ENCODE results near the gene SLC46A2. TPM values are rescaled to one million over a fixed set of nuclear protein-coding genes. Genes with fewer than 3 reads are reported as not detected.

Gene SLC46A2
- total and polyA plus RNA-seq, 2 of the 8 experiments (the other 6 are each of a cell fraction or from before 2014, with no cell fraction given): 0.03 TPM; not detected in 1

GRCh38 chr9:112866662-112867274, 23.9 kb downstream of the SLC46A2 start:
- H3K14ac ChIP-seq (ENCODE audit: insufficient read length): no peak overlapping the region
- ChIA-PET POLR2A (ENCODE audit: partially characterized antibody) (interaction anchor here (1.6 kb wide), 1 partner anchor 116 kb away, joined by 3 read pairs; the partner anchor contains the start of gene SNX30), CTCF (ENCODE audit: partially characterized antibody) (interaction anchor here (0.6 to 1.6 kb wide), 2 partner anchors 15 to 1245 kb away, joined by 3 to 4 read pairs; no protein-coding TSS in a partner anchor)
- 86% methylated on average over 1 of the region's 1 CpG; no CpG with 5 or more reads in 1 of the 2 experiments for WGBS, 2 experiments (ENCODE audit: extremely low coverage in 1 of 2, insufficient coverage in 1 of 2, insufficient read length in 1 of 2, insufficient replicate concordance in 2 of 2, low coverage in 1 of 2, low lambda C conversion rate in 2 of 2, missing lambda C conversion rate in 1 of 2)
- TF ChIP-seq NANOG (IDR thresholded peaks at IDR 0.05; ENCODE audit: insufficient read depth, low read depth, low read length, poor library complexity, severe bottlenecking): no peak
- TF ChIP-seq KDM5A (IDR thresholded peaks at IDR 0.05; ENCODE audit: low read length): no peak
- no peak for TF ChIP-seq SP2 (IDR thresholded peaks at IDR 0.05; ENCODE audit: low read length)
- peak; percentile 47 for TF ChIP-seq TEAD4 (IDR thresholded peaks at IDR 0.05; ENCODE audit: low read depth, low read length)
- 0 out of 2 replicates have a peak, but pooled peaks have one; percentile 9 for TF ChIP-seq SP1 (IDR thresholded peaks at IDR 0.05; ENCODE audit: low read depth, low read length)
- TF ChIP-seq ATF2 (IDR thresholded peaks at IDR 0.05; ENCODE audit: low read length): peak; percentile 51; the same call in 1 of the 2 replicates
- TF ChIP-seq BRCA1 (IDR thresholded peaks at IDR 0.05; ENCODE audit: low read depth, low read length): peak; percentile 27; the same call in 1 of the 2 replicates
- no peak for TF ChIP-seq TAF1 (IDR thresholded peaks at IDR 0.05; ENCODE audit: low read depth, low read length)
- no peak for TF ChIP-seq JUN (IDR thresholded peaks at IDR 0.05; ENCODE audit: low read depth, low read length)
- no peak for TF ChIP-seq E2F6 (IDR thresholded peaks at IDR 0.05)
- no peak for FAIRE-seq
- peak in 1 of 2 experiments; percentile 56 for DNase-seq (ENCODE audit: low read depth in 1 of 2, low spot score in 2 of 2)
- no peak overlapping the region for H3K27ac ChIP-seq (ENCODE audit: low read depth, low read length)
- peaks cover 0 to 2% (median 0%) of the 10 kb centered on the region in 4 experiments; a peak in 1 of 8 replicates for H3K36me3 ChIP-seq (ENCODE audit: control insufficient read depth in 2 of 4, insufficient read depth in 4 of 4, low read length in 3 of 4)
- no peak overlapping the region for H2AFZ ChIP-seq (ENCODE audit: low read length)
- peaks cover 0 to 3% (median 1%) of the 10 kb centered on the region in 4 experiments; a peak in 2 of 7 replicates for H3K4me1 ChIP-seq (replicated peaks in 1 of 4; ENCODE audit: control insufficient read depth in 3 of 4, insufficient read depth in 4 of 4, low read length in 3 of 4)
- H2BK5ac ChIP-seq (ENCODE audit: low read depth, low read length): no peak overlapping the region
- no peak overlapping the region for H4K91ac ChIP-seq (replicated peaks; ENCODE audit: insufficient read length, low read length)
- H2BK120ac ChIP-seq (replicated peaks; ENCODE audit: low read depth, low read length): no peak overlapping the region
- H3K4me3 ChIP-seq (ENCODE audit: extremely low read depth in 1 of 4, insufficient read depth in 2 of 4, low read depth in 3 of 4, low read length in 4 of 4): no peak overlapping the region
- no peaks in the 10 kb centered on the region for H3K9me3 ChIP-seq (ENCODE audit: insufficient read depth in 2 of 2, low read depth in 1 of 2, low read length in 1 of 2)
- H2BK12ac ChIP-seq (ENCODE audit: low read depth, low read length): no peak overlapping the region
- no peaks in the 10 kb centered on the region for H3K79me1 ChIP-seq (ENCODE audit: low read depth, low read length)
- H3K4ac ChIP-seq (replicated peaks; ENCODE audit: insufficient read length, low read depth, low read length): no peak overlapping the region
- H3K27me3 ChIP-seq (replicated peaks in 1 of 4; ENCODE audit: control insufficient read depth in 3 of 4, extremely low read depth in 1 of 4, insufficient read depth in 3 of 4, low read length in 3 of 4): no peaks in the 10 kb centered on the region
- no peak overlapping the region for H3K56ac ChIP-seq (replicated peaks; ENCODE audit: insufficient read length, low read depth, low read length)
- peaks cover 8% of the 10 kb centered on the region; the same call in 1 of the 2 replicates for H3K23me2 ChIP-seq (ENCODE audit: low read depth, low read length)
- no peak overlapping the region for H4K8ac ChIP-seq (ENCODE audit: extremely low read depth, insufficient read depth, low read length)
- no peak overlapping the region for H3K23ac ChIP-seq (ENCODE audit: insufficient read length)
- no peak overlapping the region for H3K18ac ChIP-seq (ENCODE audit: extremely low read depth, low read length)
- H3K4me2 ChIP-seq (ENCODE audit: insufficient read depth in 1 of 2, low read depth in 2 of 2, low read length in 2 of 2): no peak overlapping the region
- no peak overlapping the region for H4K5ac ChIP-seq (ENCODE audit: insufficient read length, low read depth, low read length)
- H2AK5ac ChIP-seq (ENCODE audit: low read depth, low read length): no peak overlapping the region
- H3K9ac ChIP-seq (replicated peaks in 1 of 4; ENCODE audit: extremely low read depth in 1 of 4, low read depth in 3 of 4, low read length in 3 of 4): no peak overlapping the region
- H2BK15ac ChIP-seq (ENCODE audit: low read length): no peak overlapping the region
- H4K20me1 ChIP-seq (replicated peaks in 1 of 2; ENCODE audit: control insufficient read depth in 1 of 2, insufficient read depth in 2 of 2, low read length in 2 of 2): no peaks in the 10 kb centered on the region
- no peaks in the 10 kb centered on the region for H3K79me2 ChIP-seq (ENCODE audit: control insufficient read depth in 1 of 2, insufficient read depth in 2 of 2, low read length in 2 of 2)
- no peak overlapping the region for H2BK20ac ChIP-seq (ENCODE audit: low read length)
